Activated T-cell treated with anti-CD3 and anti-CD28 coated beads, Interleukin-2, amount 50 U/mL, for 24 hours (primary cell): Measurements from ENCODE around the gene RHBDD1.

Experiments
- DNase-seq: peaks from one replicate; pipeline ENCODE4 v3.0.0-alpha.2; 2020
- H3K27ac Mint-ChIP-seq: 2 replicates; pipeline ENCODE4 v1.8.0; 2020; ENCODE audit warnings: mild to moderate bottlenecking, mixed read lengths
- H3K27me3 Mint-ChIP-seq: 2 replicates; pipeline ENCODE4 v1.8.0; 2020; ENCODE audit warnings: mixed read lengths
- H3K36me3 Mint-ChIP-seq: 2 replicates; pipeline ENCODE4 v1.8.0; 2020; ENCODE audit warnings: low read depth, mixed read lengths
- H3K4me1 Mint-ChIP-seq: 2 replicates; pipeline ENCODE4 v1.8.0; 2020; ENCODE audit warnings: low read depth, mixed read lengths
- H3K4me3 Mint-ChIP-seq: 2 replicates; pipeline ENCODE4 v1.8.0; 2020; ENCODE audit warnings: mild to moderate bottlenecking, moderate library complexity, mixed read lengths
- H3K9me3 Mint-ChIP-seq: 2 replicates; pipeline ENCODE4 v1.8.0; 2020; ENCODE audit warnings: mixed read lengths

RHBDD1 gene

GRCh38 chr2:226898121-226898520 is 62.3 kb downstream of the RHBDD1 start:
- Mint-ChIP-seq H3K4me3 (no peak overlapping the region), H3K36me3 (peaks cover 51% of the 10 kb centered on the region), H3K9me3 (peaks cover 2% of the 10 kb centered on the region), H3K4me1 (peaks cover 24% of the 10 kb centered on the region), H3K27me3 (no peaks in the 10 kb centered on the region), H3K27ac (no peak overlapping the region)
- DNase-seq: no peak

GRCh38 chr2:226898897-226899296 is 63.0 kb downstream of the RHBDD1 start:
- peaks cover 53% of the 10 kb centered on the region for H3K36me3 Mint-ChIP-seq
- H3K9me3 Mint-ChIP-seq: peaks cover 2% of the 10 kb centered on the region
- no peak overlapping the region for H3K4me3 Mint-ChIP-seq
- no peak for DNase-seq
- peaks cover 32% of the 10 kb centered on the region for H3K4me1 Mint-ChIP-seq
- no peaks in the 10 kb centered on the region for H3K27me3 Mint-ChIP-seq
- H3K27ac Mint-ChIP-seq: no peak overlapping the region

GRCh38 chr2:226902041-226902966 is 66.5 kb downstream of the RHBDD1 start:
- no peaks in the 10 kb centered on the region for H3K27me3 Mint-ChIP-seq
- H3K4me1 Mint-ChIP-seq: peaks cover 64% of the 10 kb centered on the region
- H3K4me3 Mint-ChIP-seq: no peak overlapping the region
- peak overlapping the region; percentile 80 for H3K27ac Mint-ChIP-seq
- no peak for DNase-seq
- H3K9me3 Mint-ChIP-seq: peaks cover 2% of the 10 kb centered on the region
- H3K36me3 Mint-ChIP-seq: peaks cover 63% of the 10 kb centered on the region

DNA sequence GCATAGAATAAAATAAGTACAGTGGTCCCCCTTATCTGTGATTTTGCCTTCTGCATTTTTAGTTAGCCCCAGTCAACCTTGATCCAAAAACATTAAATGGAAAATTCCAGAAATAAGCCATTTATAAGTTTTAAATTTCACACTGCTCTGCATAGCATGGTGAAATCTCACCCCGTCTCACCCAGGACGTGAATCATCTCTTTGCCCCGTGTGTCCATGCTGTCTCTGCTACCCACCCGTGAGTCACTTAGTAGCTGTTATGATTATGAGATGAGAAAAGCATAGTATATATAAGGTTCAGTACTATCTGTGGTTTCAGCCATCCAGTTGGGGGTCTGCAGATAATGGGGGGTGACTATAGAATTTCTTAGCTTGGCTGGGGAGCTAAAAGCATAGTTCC is 67.3 kb downstream of the RHBDD1 start:
- H3K4me1 Mint-ChIP-seq: peaks cover 64% of the 10 kb centered on the region

GRCh38 chr2:226904592-226904991 is 68.7 kb downstream of the RHBDD1 start:
- H3K27me3 Mint-ChIP-seq: no peaks in the 10 kb centered on the region
- peak overlapping the region; percentile 72 for H3K27ac Mint-ChIP-seq
- H3K4me3 Mint-ChIP-seq: no peak overlapping the region
- H3K9me3 Mint-ChIP-seq: peaks cover 2% of the 10 kb centered on the region
- peaks cover 66% of the 10 kb centered on the region for H3K36me3 Mint-ChIP-seq
- DNase-seq: no peak
- peaks cover 61% of the 10 kb centered on the region for H3K4me1 Mint-ChIP-seq

More for the DNA sequence above, 67.3 kb downstream of the RHBDD1 start:
- Mint-ChIP-seq H3K27ac (peak overlapping the region; percentile 87), H3K9me3 (peaks cover 2% of the 10 kb centered on the region), H3K4me3 (peak overlapping the region; percentile 34), H3K36me3 (peaks cover 61% of the 10 kb centered on the region), H3K27me3 (no peaks in the 10 kb centered on the region)
- no peak for DNase-seq

- Mint-ChIP-seq H3K4me1 (peaks cover 61% of the 10 kb centered on the region), H3K27ac (peak overlapping the region; percentile 12), H3K27me3 (no peaks in the 10 kb centered on the region), H3K9me3 (peaks cover 2% of the 10 kb centered on the region), H3K4me3 (no peak overlapping the region), H3K36me3 (peaks cover 72% of the 10 kb centered on the region)
- DNase-seq: no peak
Observed at GRCh38 chr2:226905718-226906117, 69.9 kb downstream of the RHBDD1 start.

GRCh38 chr2:226906163-226906693 is 70.4 kb downstream of the RHBDD1 start:
- no peak overlapping the region for H3K4me3 Mint-ChIP-seq
- peaks cover 56% of the 10 kb centered on the region for H3K4me1 Mint-ChIP-seq
- no peak for DNase-seq
- no peak overlapping the region for H3K27ac Mint-ChIP-seq
- no peaks in the 10 kb centered on the region for H3K27me3 Mint-ChIP-seq
- H3K36me3 Mint-ChIP-seq: peaks cover 74% of the 10 kb centered on the region
- peaks cover 2% of the 10 kb centered on the region for H3K9me3 Mint-ChIP-seq

GRCh38 chr2:226909126-226909525 is 73.3 kb downstream of the RHBDD1 start:
- peaks cover 33% of the 10 kb centered on the region for H3K4me1 Mint-ChIP-seq
- DNase-seq: no peak

DNA sequence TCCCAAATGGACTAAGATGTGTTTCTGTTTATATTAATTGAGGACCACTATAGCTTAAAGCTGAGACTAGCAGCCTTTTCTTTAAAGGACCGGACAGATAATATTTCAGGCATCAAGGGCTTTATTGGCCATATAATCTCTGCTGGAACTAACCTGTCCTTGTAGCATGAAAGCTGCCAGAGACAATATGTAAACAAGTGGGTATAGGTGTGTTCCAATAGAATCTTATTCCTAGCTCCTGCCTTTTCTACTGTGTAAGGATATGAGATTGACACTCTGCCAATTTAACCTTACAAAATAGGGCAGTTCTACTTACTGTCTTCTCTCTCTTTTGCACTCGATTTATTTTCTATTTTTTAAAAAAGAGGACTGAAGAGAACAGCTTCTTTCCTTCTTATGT is 74.0 kb downstream of the RHBDD1 start:
- peaks cover 26% of the 10 kb centered on the region for H3K4me1 Mint-ChIP-seq
- no peak overlapping the region for H3K27ac Mint-ChIP-seq
- H3K9me3 Mint-ChIP-seq: no peaks in the 10 kb centered on the region

More at GRCh38 chr2:226909126-226909525, 73.3 kb downstream of the RHBDD1 start:
- H3K4me3 Mint-ChIP-seq: no peak overlapping the region
- peaks cover 88% of the 10 kb centered on the region for H3K36me3 Mint-ChIP-seq
- no peaks in the 10 kb centered on the region for H3K27me3 Mint-ChIP-seq
- H3K27ac Mint-ChIP-seq: no peak overlapping the region
- H3K9me3 Mint-ChIP-seq: no peaks in the 10 kb centered on the region

DNA sequence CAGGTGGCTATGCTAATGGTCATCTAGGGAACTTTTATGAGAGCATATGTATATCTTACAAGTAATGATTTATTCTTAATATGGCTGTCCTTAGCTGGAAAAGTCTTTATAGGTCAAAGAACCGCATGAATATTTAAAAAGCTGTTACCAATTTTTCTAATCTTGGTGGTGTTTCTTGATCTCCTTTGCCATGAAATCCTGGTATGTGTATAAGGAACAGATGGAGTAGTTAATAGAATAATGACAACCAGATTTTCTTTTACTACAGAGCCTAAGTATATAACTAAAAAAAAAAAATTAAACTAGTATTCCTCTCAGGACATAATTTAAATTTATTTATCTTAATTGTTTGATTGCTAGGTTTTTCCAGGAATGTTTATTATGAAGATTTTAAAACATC is 74.5 kb downstream of the RHBDD1 start:
- Mint-ChIP-seq H3K27ac (no peak overlapping the region), H3K4me1 (peaks cover 21% of the 10 kb centered on the region), H3K27me3 (no peaks in the 10 kb centered on the region), H3K36me3 (peaks cover 88% of the 10 kb centered on the region), H3K9me3 (no peaks in the 10 kb centered on the region), H3K4me3 (no peak overlapping the region)
- no peak for DNase-seq

More for the DNA sequence above, 74.0 kb downstream of the RHBDD1 start:
- Mint-ChIP-seq H3K36me3 (peaks cover 88% of the 10 kb centered on the region), H3K27me3 (no peaks in the 10 kb centered on the region), H3K4me3 (no peak overlapping the region)
- no peak for DNase-seq

GRCh38 chr2:226911932-226912331 is 76.1 kb downstream of the RHBDD1 start:
- DNase-seq: no peak
- peaks cover 16% of the 10 kb centered on the region for H3K4me1 Mint-ChIP-seq
- H3K27ac Mint-ChIP-seq: no peak overlapping the region
- H3K9me3 Mint-ChIP-seq: no peaks in the 10 kb centered on the region
- H3K27me3 Mint-ChIP-seq: no peaks in the 10 kb centered on the region
- H3K36me3 Mint-ChIP-seq: peaks cover 80% of the 10 kb centered on the region
- H3K4me3 Mint-ChIP-seq: no peak overlapping the region

- H3K27ac Mint-ChIP-seq: no peak overlapping the region
- peaks cover 70% of the 10 kb centered on the region for H3K36me3 Mint-ChIP-seq
- no peak overlapping the region for H3K4me3 Mint-ChIP-seq
- DNase-seq: no peak
- H3K27me3 Mint-ChIP-seq: no peaks in the 10 kb centered on the region
- peaks cover 15% of the 10 kb centered on the region for H3K4me1 Mint-ChIP-seq
- H3K9me3 Mint-ChIP-seq: no peaks in the 10 kb centered on the region
Observed at GRCh38 chr2:226913641-226914040, 77.8 kb downstream of the RHBDD1 start.

GRCh38 chr2:226915846-226916360 is 80.0 kb downstream of the RHBDD1 start:
- no peak overlapping the region for H3K4me3 Mint-ChIP-seq
- H3K36me3 Mint-ChIP-seq: peaks cover 70% of the 10 kb centered on the region
- DNase-seq: no peak
- H3K27me3 Mint-ChIP-seq: no peaks in the 10 kb centered on the region
- no peak overlapping the region for H3K27ac Mint-ChIP-seq
- H3K4me1 Mint-ChIP-seq: peaks cover 18% of the 10 kb centered on the region
- no peaks in the 10 kb centered on the region for H3K9me3 Mint-ChIP-seq

DNA sequence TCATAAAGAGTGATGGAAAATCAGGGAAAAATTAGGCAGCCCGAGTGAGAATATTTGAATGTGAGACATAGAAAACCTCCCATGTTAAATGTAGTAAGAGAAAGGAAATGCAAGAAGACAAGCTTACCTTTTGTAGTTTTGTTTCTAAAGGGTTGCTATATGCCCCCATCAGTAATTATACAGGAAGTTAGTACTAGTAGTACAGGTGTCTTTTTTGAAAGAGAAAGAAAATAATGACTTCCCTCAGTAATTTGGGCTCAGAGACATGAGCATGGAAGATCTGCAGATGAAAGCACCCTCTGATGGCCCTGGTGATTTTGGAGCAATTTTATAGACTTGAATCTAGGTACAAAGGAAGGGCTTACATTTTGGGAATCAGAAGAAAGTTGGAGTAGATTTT is 80.8 kb downstream of the RHBDD1 start:
- no peak overlapping the region for H3K27ac Mint-ChIP-seq
- no peak overlapping the region for H3K4me3 Mint-ChIP-seq
- H3K27me3 Mint-ChIP-seq: no peaks in the 10 kb centered on the region
- H3K9me3 Mint-ChIP-seq: no peaks in the 10 kb centered on the region
- H3K4me1 Mint-ChIP-seq: peaks cover 23% of the 10 kb centered on the region
- DNase-seq: no peak
- H3K36me3 Mint-ChIP-seq: peaks cover 71% of the 10 kb centered on the region

GRCh38 chr2:226932443-226932842 is 96.6 kb downstream of the RHBDD1 start:
- H3K36me3 Mint-ChIP-seq: peaks cover 42% of the 10 kb centered on the region
- no peak for DNase-seq
- no peaks in the 10 kb centered on the region for H3K9me3 Mint-ChIP-seq
- H3K27me3 Mint-ChIP-seq: no peaks in the 10 kb centered on the region
- H3K4me1 Mint-ChIP-seq: no peaks in the 10 kb centered on the region
- no peak overlapping the region for H3K27ac Mint-ChIP-seq
- no peak overlapping the region for H3K4me3 Mint-ChIP-seq
